ENCODE results near the gene PAX5.

DNA sequence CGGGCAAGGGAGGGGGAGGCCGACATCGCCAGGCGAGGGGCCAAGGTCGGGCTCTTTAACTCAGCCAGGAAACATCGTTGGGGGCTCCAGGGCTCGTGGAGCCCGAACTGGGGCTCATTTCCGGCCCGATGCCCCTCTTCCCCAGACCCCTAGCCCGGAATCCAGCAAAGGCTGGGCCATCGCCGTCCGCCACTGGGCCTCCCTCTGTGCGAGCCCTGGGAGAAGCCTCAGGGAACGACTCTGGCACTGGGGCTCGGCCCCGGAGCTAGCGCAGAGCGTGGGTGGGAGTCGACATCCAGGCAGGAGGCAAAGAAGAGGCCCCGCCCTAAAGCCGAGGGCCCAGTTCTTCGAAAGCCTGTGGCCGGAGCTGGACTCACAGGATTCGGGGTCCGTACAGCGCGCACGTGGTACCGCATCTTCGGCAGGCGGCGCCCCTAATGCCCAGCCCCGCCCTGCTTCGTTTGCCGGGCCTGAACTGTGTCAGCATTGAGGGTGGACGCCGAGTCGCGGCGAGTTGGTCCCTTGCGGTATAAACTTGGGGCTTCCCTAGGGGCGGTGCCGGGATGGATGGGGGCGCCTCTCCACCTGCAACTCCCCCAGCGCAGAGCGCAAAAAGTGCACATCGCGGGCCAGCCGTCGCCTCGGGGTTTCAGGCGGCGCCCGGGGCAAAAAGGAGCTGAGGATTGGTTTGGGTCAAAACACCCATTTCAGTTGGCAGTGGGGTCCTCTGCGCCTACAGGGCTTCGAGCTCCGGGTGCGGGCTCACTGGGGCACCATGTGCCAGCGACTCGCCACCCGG, 3.6 kb upstream of the PAX5 start:
- no peak for TF ChIP-seq SIN3A (IDR thresholded peaks at IDR 0.05; ENCODE audit: borderline replicate concordance, insufficient read depth, low read length)
- no peak for TF ChIP-seq POLR2AphosphoS5 (IDR thresholded peaks at IDR 0.05; ENCODE audit: low read depth, low read length)
- TF ChIP-seq, protein P1, sequence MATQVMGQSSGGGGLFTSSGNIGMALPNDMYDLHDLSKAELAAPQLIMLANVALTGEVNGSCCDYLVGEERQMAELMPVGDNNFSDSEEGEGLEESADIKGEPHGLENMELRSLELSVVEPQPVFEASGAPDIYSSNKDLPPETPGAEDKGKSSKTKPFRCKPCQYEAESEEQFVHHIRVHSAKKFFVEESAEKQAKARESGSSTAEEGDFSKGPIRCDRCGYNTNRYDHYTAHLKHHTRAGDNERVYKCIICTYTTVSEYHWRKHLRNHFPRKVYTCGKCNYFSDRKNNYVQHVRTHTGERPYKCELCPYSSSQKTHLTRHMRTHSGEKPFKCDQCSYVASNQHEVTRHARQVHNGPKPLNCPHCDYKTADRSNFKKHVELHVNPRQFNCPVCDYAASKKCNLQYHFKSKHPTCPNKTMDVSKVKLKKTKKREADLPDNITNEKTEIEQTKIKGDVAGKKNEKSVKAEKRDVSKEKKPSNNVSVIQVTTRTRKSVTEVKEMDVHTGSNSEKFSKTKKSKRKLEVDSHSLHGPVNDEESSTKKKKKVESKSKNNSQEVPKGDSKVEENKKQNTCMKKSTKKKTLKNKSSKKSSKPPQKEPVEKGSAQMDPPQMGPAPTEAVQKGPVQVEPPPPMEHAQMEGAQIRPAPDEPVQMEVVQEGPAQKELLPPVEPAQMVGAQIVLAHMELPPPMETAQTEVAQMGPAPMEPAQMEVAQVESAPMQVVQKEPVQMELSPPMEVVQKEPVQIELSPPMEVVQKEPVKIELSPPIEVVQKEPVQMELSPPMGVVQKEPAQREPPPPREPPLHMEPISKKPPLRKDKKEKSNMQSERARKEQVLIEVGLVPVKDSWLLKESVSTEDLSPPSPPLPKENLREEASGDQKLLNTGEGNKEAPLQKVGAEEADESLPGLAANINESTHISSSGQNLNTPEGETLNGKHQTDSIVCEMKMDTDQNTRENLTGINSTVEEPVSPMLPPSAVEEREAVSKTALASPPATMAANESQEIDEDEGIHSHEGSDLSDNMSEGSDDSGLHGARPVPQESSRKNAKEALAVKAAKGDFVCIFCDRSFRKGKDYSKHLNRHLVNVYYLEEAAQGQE (IDR thresholded peaks at IDR 0.05; ENCODE audit: insufficient read depth in 1 of 2, low read depth in 2 of 2, low read length in 2 of 2), result no peak
- no peak for TF ChIP-seq TAF1 (IDR thresholded peaks at IDR 0.05; ENCODE audit: borderline replicate concordance, insufficient read depth, low read length)

Measured in PFSK-1 (cell line).